PC-9 (cell line): ENCODE data around the gene ZFAND3. TPM values are rescaled to one million over a fixed set of nuclear protein-coding genes. Genes with fewer than 3 reads are reported as not detected.

Source experiments
- BruUV-seq: library from RNA; stranded (reverse); fragments of 400-500 nt; replicated peaks from 2 replicates; lab custom pipeline; 2021; lab: Mats Ljungman, UMichigan
- CTCF ChIA-PET: fragments of 300-600 bp; sonication (Branson Sonifier 250); formaldehyde crosslinking; loops from one replicate; lab custom pipeline; 2022; ENCODE audit warnings: antibody characterized with exemption; lab: Charles Lee
- POLR2A ChIA-PET: fragments of 300-600 bp; sonication (Branson Sonifier 250); formaldehyde crosslinking; loops from one replicate; lab custom pipeline; 2022; ENCODE audit warnings: antibody characterized with exemption; ENCODE audit not compliant: unreplicated experiment; lab: Charles Lee
- DNase-seq, 2 experiments: peaks; one replicate each; pipeline versions ENCODE4 v3.0.0 to v3.0.0-alpha.2; 2015 to 2022; ENCODE audit warnings: mixed read lengths in 1 of 2
- H2AFZ ChIP-seq: fragments of 200-600 bp; sonication (generic); 2 replicates; pipeline ENCODE4 v1.8.1; 2017; ENCODE audit warnings: antibody characterized with exemption
- H3F3A ChIP-seq: fragments of 200-600 bp; sonication (generic); 2 replicates; pipeline ENCODE4 v1.8.1; 2017; ENCODE audit warnings: antibody characterized with exemption, mild to moderate bottlenecking, low read depth; ENCODE audit not compliant: insufficient read depth
- H3K27ac ChIP-seq: fragments of 200-600 bp; sonication (generic); 2 replicates; pipeline ENCODE4 v1.6.1; 2016; ENCODE audit warnings: mixed run types
- H3K27me3 ChIP-seq: fragments of 200-600 bp; sonication (generic); 2 replicates; pipeline ENCODE4 v1.6.1; 2016; ENCODE audit warnings: low read depth, mixed run types; ENCODE audit not compliant: insufficient read depth
- H3K36me3 ChIP-seq: fragments of 200-600 bp; sonication (generic); 2 replicates; pipeline ENCODE4 v1.6.1; 2016; ENCODE audit warnings: low read depth, mixed run types
- H3K4me1 ChIP-seq: fragments of 200-600 bp; sonication (generic); replicated peaks from 2 replicates; pipeline ENCODE4 v1.6.1; 2016; ENCODE audit warnings: mixed run types; ENCODE audit not compliant: insufficient read depth
- H3K4me2 ChIP-seq: fragments of 200-600 bp; sonication (generic); 2 replicates; pipeline ENCODE4 v1.6.1; 2017; ENCODE audit warnings: mixed run types
- H3K4me3 ChIP-seq: fragments of 200-600 bp; sonication (generic); 2 replicates; pipeline ENCODE4 v1.6.1; 2016; ENCODE audit warnings: mixed run types
- H3K79me2 ChIP-seq: fragments of 200-600 bp; sonication (generic); 2 replicates; pipeline ENCODE4 v1.6.1; 2017; ENCODE audit warnings: low read depth, mixed run types
- H3K9me2 ChIP-seq: fragments of 200-600 bp; sonication (generic); 2 replicates; pipeline ENCODE4 v1.8.1; 2017; ENCODE audit warnings: mild to moderate bottlenecking; ENCODE audit not compliant: insufficient read depth
- H3K9me3 ChIP-seq: fragments of 200-600 bp; sonication (generic); 2 replicates; pipeline ENCODE4 v1.8.1; 2016; ENCODE audit warnings: low read depth; ENCODE audit not compliant: insufficient read depth
- H4K20me1 ChIP-seq: fragments of 200-600 bp; sonication (generic); 2 replicates; pipeline ENCODE4 v1.8.1; 2017; ENCODE audit not compliant: insufficient read depth
- EZH2 ChIP-seq: fragments of 200-600 bp; sonication (generic); IDR thresholded peaks from 2 replicates; pipeline ENCODE4 v1.8.0; 2017; ENCODE audit warnings: antibody characterized with exemption, low read depth
- intact Hi-C: fragments of 100-400 bp; cut with micrococcal nuclease; formaldehyde crosslinking; loops from one replicate; pipeline ENCODE4 v1.10.0; 2022; ENCODE audit not compliant: unreplicated experiment
- total RNA-seq: library from RNA; stranded (reverse); gene quantifications from 2 replicates; pipeline ENCODE4 v1.2.3, GENCODE V29; 2021
- TF ChIP-seq, protein P1 (sequence below): fragments of 200-600 bp; sonication (generic); conservative IDR thresholded peaks from 2 replicates; pipeline ENCODE4 v1.6.1; 2017; ENCODE audit warnings: mixed run types, antibody characterized with exemption, mild to moderate bottlenecking, moderate library complexity

The ZFAND3 gene
- total RNA-seq, 1 experiment from 2014 or later = 46.8 TPM

DNA sequence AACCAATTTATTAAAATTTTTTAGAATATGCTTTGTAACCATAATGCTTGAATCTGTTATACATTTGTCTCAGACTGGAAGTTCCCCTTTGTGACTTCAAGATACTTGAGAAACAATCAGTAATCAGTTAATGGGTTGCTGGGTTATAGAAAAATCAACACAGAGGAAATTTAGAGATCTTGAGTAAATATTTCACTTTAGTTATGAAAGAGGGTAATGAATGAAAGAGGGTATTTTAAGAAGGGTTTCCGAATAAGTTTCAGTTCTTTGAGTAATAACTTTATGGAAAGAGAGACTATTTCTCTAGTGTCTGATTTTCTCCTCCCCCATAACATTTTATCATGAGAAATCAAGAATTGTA lies 21.4 kb downstream of the ZFAND3 start:
- POLR2A ChIA-PET = no interaction called here
- CTCF ChIA-PET = no interaction called here
- peaks cover 96% of the 10 kb centered on the region for H3K79me2 ChIP-seq
- no peaks in the 10 kb centered on the region; the same call in 1 of the 2 replicates for H3F3A ChIP-seq
- H3K9me3 ChIP-seq = no peaks in the 10 kb centered on the region
- no peak overlapping the region for H3K27ac ChIP-seq
- H3K4me2 ChIP-seq = no peak overlapping the region
- no peaks in the 10 kb centered on the region for H3K9me2 ChIP-seq
- BruUV-seq = no TSS peak
- no peak for DNase-seq
- H4K20me1 ChIP-seq = peaks cover 76% of the 10 kb centered on the region
- no peak overlapping the region for H2AFZ ChIP-seq
- H3K4me1 ChIP-seq = no peaks in the 10 kb centered on the region
- TF ChIP-seq, protein P1, sequence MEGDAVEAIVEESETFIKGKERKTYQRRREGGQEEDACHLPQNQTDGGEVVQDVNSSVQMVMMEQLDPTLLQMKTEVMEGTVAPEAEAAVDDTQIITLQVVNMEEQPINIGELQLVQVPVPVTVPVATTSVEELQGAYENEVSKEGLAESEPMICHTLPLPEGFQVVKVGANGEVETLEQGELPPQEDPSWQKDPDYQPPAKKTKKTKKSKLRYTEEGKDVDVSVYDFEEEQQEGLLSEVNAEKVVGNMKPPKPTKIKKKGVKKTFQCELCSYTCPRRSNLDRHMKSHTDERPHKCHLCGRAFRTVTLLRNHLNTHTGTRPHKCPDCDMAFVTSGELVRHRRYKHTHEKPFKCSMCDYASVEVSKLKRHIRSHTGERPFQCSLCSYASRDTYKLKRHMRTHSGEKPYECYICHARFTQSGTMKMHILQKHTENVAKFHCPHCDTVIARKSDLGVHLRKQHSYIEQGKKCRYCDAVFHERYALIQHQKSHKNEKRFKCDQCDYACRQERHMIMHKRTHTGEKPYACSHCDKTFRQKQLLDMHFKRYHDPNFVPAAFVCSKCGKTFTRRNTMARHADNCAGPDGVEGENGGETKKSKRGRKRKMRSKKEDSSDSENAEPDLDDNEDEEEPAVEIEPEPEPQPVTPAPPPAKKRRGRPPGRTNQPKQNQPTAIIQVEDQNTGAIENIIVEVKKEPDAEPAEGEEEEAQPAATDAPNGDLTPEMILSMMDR = no peak
- no peak for TF ChIP-seq EZH2
- no peak overlapping the region for H3K4me3 ChIP-seq
- intact Hi-C loops = no loop called here
- H3K36me3 ChIP-seq = 0 out of 2 replicates have a peak, but pooled peaks cover 16% of the 10 kb centered on the region
- no peaks in the 10 kb centered on the region for H3K27me3 ChIP-seq

DNA sequence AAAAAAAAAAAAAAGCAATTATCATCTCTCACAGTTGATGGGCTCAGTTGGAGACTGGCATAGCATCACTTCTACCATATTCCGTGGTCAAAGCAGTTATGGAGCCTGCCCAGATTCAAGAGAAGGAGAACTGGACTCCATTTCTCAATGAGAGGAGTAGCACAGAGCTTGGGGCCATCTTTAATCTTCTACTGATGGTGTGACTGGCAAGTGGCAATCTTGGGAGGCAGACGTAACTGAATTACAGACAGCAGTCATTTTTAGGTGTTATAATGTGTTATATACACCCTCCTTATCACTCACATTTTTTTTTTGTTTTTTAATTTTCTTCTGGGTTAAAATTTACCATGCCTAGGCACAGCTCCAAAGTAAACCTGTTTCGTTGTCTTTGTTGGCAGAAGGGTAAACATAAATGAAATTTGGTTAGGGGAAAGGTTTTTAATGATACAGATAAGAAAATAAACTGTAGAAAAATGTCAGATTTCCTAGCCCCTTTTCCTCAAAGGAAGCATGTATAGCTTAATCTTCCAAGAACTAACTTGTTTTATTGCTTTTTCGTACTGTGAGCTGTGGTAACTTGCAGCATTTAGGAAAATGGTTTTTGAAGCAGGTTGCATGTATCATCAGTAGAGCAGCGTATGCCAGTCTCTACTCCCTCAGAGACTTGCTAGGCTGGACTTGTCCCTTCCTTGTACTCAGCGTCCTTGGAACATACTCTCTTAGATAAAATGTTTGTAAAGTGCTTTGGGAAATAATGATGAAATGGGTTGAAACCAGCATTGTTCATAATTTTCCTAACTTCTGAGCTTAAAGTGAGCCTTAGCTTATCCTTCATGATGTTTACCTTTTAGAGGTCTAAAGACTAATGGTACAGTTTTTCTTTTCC lies 25.7 kb downstream of the ZFAND3 start:
- Histone ChIP-seq H3K4me2 (no peak overlapping the region), H4K20me1 (peaks cover 81% of the 10 kb centered on the region)

DNA sequence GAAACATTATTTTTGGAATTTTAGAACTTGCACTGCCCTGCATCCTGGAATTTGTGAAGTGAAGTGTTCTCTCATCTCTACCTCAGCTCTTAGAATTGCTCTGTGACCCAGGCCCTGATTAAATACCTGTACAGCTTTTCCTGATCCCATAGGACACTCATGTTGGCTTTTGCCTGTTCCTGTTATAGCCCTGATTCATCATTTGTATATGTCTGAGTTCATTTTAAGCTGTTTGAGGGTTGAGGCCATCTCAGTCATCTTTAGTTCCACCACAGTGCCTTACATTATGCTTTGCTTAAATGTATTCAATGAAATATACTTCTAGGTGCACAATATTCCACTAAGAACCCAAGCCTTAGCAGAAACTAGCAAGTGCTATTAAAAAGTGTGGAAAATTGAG lies 26.4 kb downstream of the ZFAND3 start:
- BruUV-seq = no TSS peak
- DNase-seq = no peak
- no peaks in the 10 kb centered on the region for H3K27me3 ChIP-seq
- no peaks in the 10 kb centered on the region for H3K9me2 ChIP-seq
- TF ChIP-seq, protein P1 = no peak
- no peak for TF ChIP-seq EZH2
- no peak overlapping the region for H3K4me3 ChIP-seq
- intact Hi-C loops = no loop called here
- H4K20me1 ChIP-seq = peaks cover 81% of the 10 kb centered on the region
- no peak overlapping the region for H2AFZ ChIP-seq
- ChIA-PET CTCF (no interaction called here), POLR2A (interaction anchor here (0.5 to 0.7 kb wide), 2 partner anchors 15 to 270 kb away, joined by 3 to 4 read pairs; no protein-coding TSS in a partner anchor)
- H3K36me3 ChIP-seq = no peaks in the 10 kb centered on the region
- H3F3A ChIP-seq = no peaks in the 10 kb centered on the region
- H3K79me2 ChIP-seq = peaks cover 95% of the 10 kb centered on the region
- no peaks in the 10 kb centered on the region for H3K4me1 ChIP-seq
- H3K4me2 ChIP-seq = no peak overlapping the region
- no peak overlapping the region for H3K27ac ChIP-seq
- H3K9me3 ChIP-seq = no peaks in the 10 kb centered on the region

More for the DNA sequence above, 25.7 kb downstream of the ZFAND3 start:
- H3K4me1 ChIP-seq = no peaks in the 10 kb centered on the region
- H2AFZ ChIP-seq = no peak overlapping the region
- no peaks in the 10 kb centered on the region for H3K36me3 ChIP-seq
- H3K9me3 ChIP-seq = no peaks in the 10 kb centered on the region
- H3K27ac ChIP-seq = no peak overlapping the region
- ChIA-PET POLR2A (interaction anchor here (0.5 to 0.7 kb wide), 2 partner anchors 14 to 270 kb away, joined by 3 to 4 read pairs; no protein-coding TSS in a partner anchor), CTCF (no interaction called here)
- H3K9me2 ChIP-seq = no peaks in the 10 kb centered on the region
- H3F3A ChIP-seq = no peaks in the 10 kb centered on the region
- intact Hi-C loops = no loop called here
- no peaks in the 10 kb centered on the region for H3K27me3 ChIP-seq
- DNase-seq = no peak
- TF ChIP-seq EZH2 = no peak
- TF ChIP-seq, protein P1 = no peak
- no peak overlapping the region for H3K4me3 ChIP-seq
- peaks cover 95% of the 10 kb centered on the region for H3K79me2 ChIP-seq
- no TSS peak for BruUV-seq
